Heart left ventricle (tissue), 16 donors: ENCODE measurements around the gene ZBTB20. TPM values are rescaled to one million over a fixed set of nuclear protein-coding genes. Genes with fewer than 3 reads are reported as not detected.

Source experiments
- ATAC-seq, 4 donors: fragments of 200-7000 bp; cut with Tn5 transposase; one replicate each; pipeline ENCODE4 v1.9.1; 2020 to 2022; ENCODE audit warnings: moderate library complexity in 4 of 4, mild to moderate bottlenecking in 3 of 4, moderate number of reproducible peaks in 1 of 4
- DNase-seq, 5 donors: peaks; one replicate each; pipeline ENCODE4 v3.0.0-alpha.2; 2020
- H3K27ac ChIP-seq, 12 donors: fragments of 200-600 bp; sonication (generic) in 4 of 12; one replicate each; pipeline versions ENCODE4 v1.5.0 to v1.8.0; 2016 to 2022; ENCODE audit warnings: mild to moderate bottlenecking in 2 of 12
- H3K27me3 ChIP-seq, 9 donors: fragments of 200-600 bp; sonication (generic) in 2 of 9; one replicate each; pipeline versions ENCODE4 v1.5.1 to v1.8.0; 2016 to 2022; ENCODE audit warnings: mild to moderate bottlenecking in 3 of 9
- H3K36me3 ChIP-seq, 9 donors: fragments of 200-600 bp; sonication (generic) in 2 of 9; one replicate each; pipeline versions ENCODE4 v1.5.0 to v1.8.0; 2018 to 2022; ENCODE audit warnings: mild to moderate bottlenecking in 2 of 9
- H3K4me1 ChIP-seq, 12 donors: fragments of 200-600 bp; sonication (generic) in 4 of 12; one replicate each; pipeline versions ENCODE4 v1.5.0 to v1.8.0; 2016 to 2022; ENCODE audit warnings: mild to moderate bottlenecking in 3 of 12
- H3K4me3 ChIP-seq, 12 donors: fragments of 200-600 bp; sonication (generic) in 4 of 12; one replicate each; pipeline versions ENCODE4 v1.5.0 to v1.8.0; 2017 to 2022; ENCODE audit warnings: mild to moderate bottlenecking in 9 of 12, moderate library complexity in 4 of 12
- H3K9me3 ChIP-seq, 12 donors: fragments of 200-600 bp; sonication (generic) in 4 of 12; one replicate each; pipeline versions ENCODE4 v1.5.0 to v1.8.0; 2016 to 2022; ENCODE audit warnings: mild to moderate bottlenecking in 1 of 12
- POLR2A ChIP-seq, 2 donors: fragments of 450-650 bp; IDR thresholded peaks; one replicate each; pipeline ENCODE4 v1.6.1; 2017; ENCODE audit warnings: antibody characterized with exemption in 2 of 2, mild to moderate bottlenecking in 2 of 2, moderate library complexity in 2 of 2
- WGBS, 4 donors: extraction: QIAGEN DNeasy Blood & Tissue Kit in 2 of 4; methylation state at CpG; one replicate each; pipeline versions ENCODE4 v1.1.5 to v1.1.7; 2013 to 2018; 5-methylcytosine and 5-hydroxymethylcytosine counted together
- intact Hi-C, 10 donors: fragments of 100-400 bp; cut with DNase I; formaldehyde crosslinking; loops; one replicate each; pipeline versions ENCODE4 v1.11.1 to v1.14.2; 2022
- polyA plus RNA-seq, 2 donors: library from polyadenylated mRNA; stranded (reverse); fragments of 200-250 nt; gene quantifications; one replicate each; pipeline ENCODE4 v1.2.3, GENCODE V29; 2013
- total RNA-seq, 9 donors: library from RNA; depleted of rRNA in 2 of 9; stranded (reverse); fragments of >200 nt in 2 of 9; fragmentation: NEBNext Ultra II Directional in 3 of 9; extraction: Animal tissue kit (Norgen Biotek cat#: 25700) in 3 of 9; gene quantifications; one replicate each; pipeline versions ENCODE4 v1.1.0 to v1.2.4, GENCODE V29; 2016 to 2023
- TF ChIP-seq, protein P1 (sequence below), 12 donors: fragments of 200-600 bp; sonication (generic) in 4 of 12; IDR thresholded peaks; one replicate each; pipeline versions ENCODE4 v1.5.0 to v1.8.0; 2018 to 2022; ENCODE audit warnings: antibody characterized with exemption in 12 of 12, mild to moderate bottlenecking in 5 of 12
- donor health status: ischemic (EF 13 %, LVEDD 7.1; RV severe dilation, severe dysfunction).
- donor health status: healthy with polysubstance abuse.
- donor health status: DM: no; HTN: yes; CAD: no.
- donor health status: DM: no; HTN: no; CAD: no.
- donor health status: ischemic (EF 25% LVEDD 6.9; RV normal size, moderate dysfunction).
- donor health status: ischemic (EF 25% LVEDD 5.7; RV mildly dilated, moderate dysfunction).
- donor health status: healthy.
- donor health status: DM: yes; HTN: yes; CAD: no.
- donor health status: ischemic (EF 35%, LVEDD 5.7; RV mildly dilated, moderate dysfunction).
- donor health status: nonischemic (EF 11% LVEDD 7.7; RV severe dilation, severe dysfunction).
- donor health status: DM: yes; HTN: yes; CAD: no.
- donor health status: PGD.
- donor health status: ischemic (EF 29% LVEDD 5.4; RV normal size, mild dysfunction).
- donor health status: nonischemic (EF 23%, LVEDD 6.1; RV moderate dilation, normal function).

The ZBTB20 gene
- total and polyA plus RNA-seq, 11 donors: 6.2 to 109 (median 77.3) TPM

GRCh38 chr3:114314282-114314681, 832.8 kb downstream of the ZBTB20 start:
- ATAC-seq (no peak), DNase-seq (no peak)
- intact Hi-C loops: no loop called here
- no peak for TF ChIP-seq POLR2A (IDR thresholded peaks at IDR 0.05)
- TF ChIP-seq, protein P1, sequence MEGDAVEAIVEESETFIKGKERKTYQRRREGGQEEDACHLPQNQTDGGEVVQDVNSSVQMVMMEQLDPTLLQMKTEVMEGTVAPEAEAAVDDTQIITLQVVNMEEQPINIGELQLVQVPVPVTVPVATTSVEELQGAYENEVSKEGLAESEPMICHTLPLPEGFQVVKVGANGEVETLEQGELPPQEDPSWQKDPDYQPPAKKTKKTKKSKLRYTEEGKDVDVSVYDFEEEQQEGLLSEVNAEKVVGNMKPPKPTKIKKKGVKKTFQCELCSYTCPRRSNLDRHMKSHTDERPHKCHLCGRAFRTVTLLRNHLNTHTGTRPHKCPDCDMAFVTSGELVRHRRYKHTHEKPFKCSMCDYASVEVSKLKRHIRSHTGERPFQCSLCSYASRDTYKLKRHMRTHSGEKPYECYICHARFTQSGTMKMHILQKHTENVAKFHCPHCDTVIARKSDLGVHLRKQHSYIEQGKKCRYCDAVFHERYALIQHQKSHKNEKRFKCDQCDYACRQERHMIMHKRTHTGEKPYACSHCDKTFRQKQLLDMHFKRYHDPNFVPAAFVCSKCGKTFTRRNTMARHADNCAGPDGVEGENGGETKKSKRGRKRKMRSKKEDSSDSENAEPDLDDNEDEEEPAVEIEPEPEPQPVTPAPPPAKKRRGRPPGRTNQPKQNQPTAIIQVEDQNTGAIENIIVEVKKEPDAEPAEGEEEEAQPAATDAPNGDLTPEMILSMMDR (IDR thresholded peaks at IDR 0.05): no peak
- Histone ChIP-seq H3K9me3 (no peaks in the 10 kb centered on the region), H3K4me1 (no peaks in the 10 kb centered on the region), H3K36me3 (peaks cover 0 to 21% (median 0%) of the 10 kb centered on the region in 9 donors), H3K27me3 (no peaks in the 10 kb centered on the region), H3K27ac (no peak overlapping the region), H3K4me3 (no peak overlapping the region)
- 91 to 97% (median 95%) methylated on average over 2 of the region's 2 CpGs for WGBS, 4 donors

DNA sequence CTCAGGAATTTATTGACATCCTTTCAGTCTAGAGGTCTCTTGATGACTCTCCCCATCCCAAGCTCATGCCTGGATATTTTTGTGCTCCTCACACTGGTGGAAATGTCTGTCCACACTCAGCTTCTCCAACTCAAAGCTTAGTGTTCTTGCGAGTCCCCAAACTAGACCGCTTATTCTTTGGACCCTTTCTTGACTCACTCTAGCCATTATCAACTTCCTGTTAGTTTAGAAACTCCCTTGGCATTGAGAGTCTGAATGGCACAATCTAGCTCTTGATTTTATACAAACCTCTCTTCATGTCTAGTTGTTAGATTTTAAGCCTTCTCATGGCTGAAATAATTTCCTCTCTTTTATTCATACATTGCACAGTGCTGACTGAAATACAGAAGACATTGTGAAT, 833.7 kb downstream of the ZBTB20 start:
- no peak for TF ChIP-seq POLR2A (IDR thresholded peaks at IDR 0.05)
- TF ChIP-seq, protein P1 (IDR thresholded peaks at IDR 0.05): no peak
- 89 to 95% (median 92%) methylated on average over 2 of the region's 2 CpGs for WGBS, 4 donors
- H3K27me3 ChIP-seq: no peaks in the 10 kb centered on the region

GRCh38 chr3:114310695-114311094, 836.4 kb downstream of the ZBTB20 start:
- H3K27me3 ChIP-seq: no peaks in the 10 kb centered on the region
- intact Hi-C loops: no loop called here
- H3K27ac ChIP-seq: no peak overlapping the region
- H3K9me3 ChIP-seq: no peaks in the 10 kb centered on the region
- 75 to 88% (median 82%) methylated on average over 2 of the region's 2 CpGs for WGBS, 4 donors
- no peak overlapping the region for H3K4me3 ChIP-seq
- peaks cover 0 to 12% (median 0%) of the 10 kb centered on the region in 9 donors for H3K36me3 ChIP-seq
- DNase-seq (no peak), ATAC-seq (no peak)
- peaks cover 0 to 3% (median 0%) of the 10 kb centered on the region in 12 donors for H3K4me1 ChIP-seq
- TF ChIP-seq, protein P1 (IDR thresholded peaks at IDR 0.05): no peak
- no peak for TF ChIP-seq POLR2A (IDR thresholded peaks at IDR 0.05)

More for the DNA sequence above, 833.7 kb downstream of the ZBTB20 start:
- Histone ChIP-seq H3K9me3 (no peaks in the 10 kb centered on the region), H3K4me1 (no peaks in the 10 kb centered on the region), H3K36me3 (peaks cover 0 to 21% (median 0%) of the 10 kb centered on the region in 9 donors), H3K27ac (peak overlapping the region in 1 of 12 donors; percentile 9), H3K4me3 (no peak overlapping the region)
- DNase-seq (no peak), ATAC-seq (no peak)
- intact Hi-C loops: no loop called here

GRCh38 chr3:114308830-114309229, 838.3 kb downstream of the ZBTB20 start:
- Histone ChIP-seq H3K27me3 (no peaks in the 10 kb centered on the region), H3K4me1 (peaks cover 0 to 3% (median 0%) of the 10 kb centered on the region in 12 donors), H3K9me3 (no peaks in the 10 kb centered on the region), H3K27ac (peak overlapping the region in 1 of 12 donors; percentile 63), H3K4me3 (no peak overlapping the region), H3K36me3 (peaks cover 0 to under 1% (median 0%) of the 10 kb centered on the region in 9 donors)
- 58 to 78% (median 66%) methylated on average over 5 of the region's 5 CpGs for WGBS, 4 donors
- TF ChIP-seq, protein P1 (IDR thresholded peaks at IDR 0.05): no peak
- TF ChIP-seq POLR2A (IDR thresholded peaks at IDR 0.05): no peak
- intact Hi-C loops: no loop called here
- DNase-seq: no peak
- ATAC-seq: no peak
